Peyer's patch (tissue), 4 donors: ENCODE results near the gene SGTA. TPM values are rescaled to one million over a fixed set of nuclear protein-coding genes. Genes with fewer than 3 reads are reported as not detected.

Experiments used
- DNase-seq, 3 donors: peaks; one replicate each; pipeline ENCODE4 v3.0.0-alpha.2; 2017 to 2019
- H3K27ac ChIP-seq, 4 donors: fragments of 200-600 bp; sonication (generic); one replicate each; pipeline ENCODE4 v1.5.1; 2016 to 2019
- H3K27me3 ChIP-seq, 2 donors: fragments of 200-600 bp; sonication (generic); one replicate each; pipeline ENCODE4 v1.5.1; 2019
- H3K36me3 ChIP-seq, 3 donors: fragments of 200-600 bp; sonication (generic); one replicate each; pipeline ENCODE4 v1.5.1; 2016 to 2019
- H3K4me1 ChIP-seq, 4 donors: fragments of 200-600 bp; sonication (generic); one replicate each; pipeline ENCODE4 v1.5.1; 2016 to 2019
- H3K4me3 ChIP-seq, 4 donors: fragments of 200-600 bp; sonication (generic); 1 replicate in 3 of 4; 2 replicates in 1 of 4; pipeline ENCODE4 v1.5.1; 2016 to 2019; ENCODE audit warnings: mild to moderate bottlenecking in 1 of 4
- H3K9me3 ChIP-seq, 4 donors: fragments of 200-600 bp; sonication (generic); one replicate each; pipeline ENCODE4 v1.5.1; 2016 to 2019; ENCODE audit warnings: mild to moderate bottlenecking in 1 of 4
- POLR2A ChIP-seq, 2 donors: fragments of 450-650 bp; IDR thresholded peaks; one replicate each; pipeline ENCODE4 v1.5.1; 2017; ENCODE audit warnings: antibody characterized with exemption in 2 of 2, mild to moderate bottlenecking in 2 of 2, moderate library complexity in 2 of 2
- total RNA-seq, 4 donors: library from RNA; depleted of rRNA; stranded (reverse); fragments of >200 nt; gene quantifications; one replicate each; pipeline ENCODE4 v1.1.0, GENCODE V29; 2016
- TF ChIP-seq, protein P1 (sequence below), 6 experiments: fragments of 450-650 bp in 4 of 6; fragments of 200-600 bp in 2 of 6; sonication (generic) in 1 of 6; IDR thresholded peaks; one replicate each; pipeline ENCODE4 v1.5.1; 2017 to 2019; ENCODE audit warnings: antibody characterized with exemption in 6 of 6, mild to moderate bottlenecking in 3 of 6, moderate library complexity in 1 of 6

SGTA gene
- total RNA-seq, 4 donors from 2014 or later: 26.4 to 62.5 (median 45.7) TPM

DNA sequence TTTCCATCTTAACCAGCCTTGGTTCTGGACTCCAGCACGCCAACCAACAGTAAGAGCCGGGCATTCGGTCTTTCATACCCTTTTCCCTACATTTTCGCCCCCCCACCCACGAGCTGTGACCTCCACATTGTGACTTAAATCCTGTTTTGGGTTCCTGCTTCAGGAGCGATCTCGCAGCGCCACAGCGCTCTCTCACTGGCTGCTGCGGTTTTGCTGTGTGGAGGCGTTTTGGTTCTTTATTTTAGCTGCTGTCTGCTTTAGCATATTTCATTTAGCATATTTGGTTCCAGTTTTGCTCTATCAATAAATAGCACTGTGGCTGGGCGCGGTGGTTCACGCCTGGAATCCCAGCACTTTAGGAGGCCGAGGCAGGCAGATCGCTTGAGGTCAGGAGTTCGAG is 23.7 kb downstream of the SGTA start:
- no peak for DNase-seq
- TF ChIP-seq POLR2A (IDR thresholded peaks at IDR 0.05): no peak
- TF ChIP-seq, protein P1, sequence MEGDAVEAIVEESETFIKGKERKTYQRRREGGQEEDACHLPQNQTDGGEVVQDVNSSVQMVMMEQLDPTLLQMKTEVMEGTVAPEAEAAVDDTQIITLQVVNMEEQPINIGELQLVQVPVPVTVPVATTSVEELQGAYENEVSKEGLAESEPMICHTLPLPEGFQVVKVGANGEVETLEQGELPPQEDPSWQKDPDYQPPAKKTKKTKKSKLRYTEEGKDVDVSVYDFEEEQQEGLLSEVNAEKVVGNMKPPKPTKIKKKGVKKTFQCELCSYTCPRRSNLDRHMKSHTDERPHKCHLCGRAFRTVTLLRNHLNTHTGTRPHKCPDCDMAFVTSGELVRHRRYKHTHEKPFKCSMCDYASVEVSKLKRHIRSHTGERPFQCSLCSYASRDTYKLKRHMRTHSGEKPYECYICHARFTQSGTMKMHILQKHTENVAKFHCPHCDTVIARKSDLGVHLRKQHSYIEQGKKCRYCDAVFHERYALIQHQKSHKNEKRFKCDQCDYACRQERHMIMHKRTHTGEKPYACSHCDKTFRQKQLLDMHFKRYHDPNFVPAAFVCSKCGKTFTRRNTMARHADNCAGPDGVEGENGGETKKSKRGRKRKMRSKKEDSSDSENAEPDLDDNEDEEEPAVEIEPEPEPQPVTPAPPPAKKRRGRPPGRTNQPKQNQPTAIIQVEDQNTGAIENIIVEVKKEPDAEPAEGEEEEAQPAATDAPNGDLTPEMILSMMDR (IDR thresholded peaks at IDR 0.05): no peak
- H3K27ac ChIP-seq: no peak overlapping the region
- no peaks in the 10 kb centered on the region for H3K9me3 ChIP-seq
- H3K36me3 ChIP-seq: peaks cover 0 to 93% (median 0%) of the 10 kb centered on the region in 3 donors
- no peak overlapping the region for H3K4me3 ChIP-seq
- no peaks in the 10 kb centered on the region for H3K4me1 ChIP-seq
- H3K27me3 ChIP-seq: no peaks in the 10 kb centered on the region

DNA sequence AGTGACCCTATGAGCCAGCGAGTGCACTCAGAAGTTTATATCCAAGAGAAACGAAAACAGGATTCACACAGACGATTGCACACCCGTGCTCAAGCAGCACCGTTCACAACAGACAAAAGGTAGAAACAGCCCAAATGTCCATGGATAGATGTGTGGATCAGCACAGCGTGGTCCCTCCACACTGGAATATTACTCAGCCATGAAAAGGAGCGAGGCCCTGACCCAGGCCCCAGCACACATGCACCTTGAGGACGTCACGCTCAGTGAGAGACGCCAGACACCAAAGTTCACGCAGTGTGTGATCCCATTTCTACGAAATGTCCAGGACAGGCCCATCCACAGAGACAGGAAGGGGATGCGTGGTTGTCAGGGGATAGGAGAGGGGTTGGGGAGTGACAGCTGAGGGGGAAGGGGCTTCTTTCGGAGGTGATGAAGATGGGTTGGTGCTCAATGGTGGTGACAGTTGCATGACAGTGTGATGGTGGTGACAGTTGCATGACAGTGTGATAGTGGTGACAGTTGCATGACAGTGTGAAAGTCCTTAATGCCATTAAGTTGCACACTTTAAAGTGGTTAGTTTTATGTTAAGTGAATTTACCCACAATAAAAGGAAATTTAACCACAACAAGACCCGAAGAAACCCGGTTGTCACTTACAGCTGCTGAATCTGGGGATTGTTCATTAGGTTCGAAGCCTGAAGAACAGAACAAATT is 24.3 kb downstream of the SGTA start:
- TF ChIP-seq POLR2A (IDR thresholded peaks at IDR 0.05): no peak
- TF ChIP-seq, protein P1 (IDR thresholded peaks at IDR 0.05): no peak
- no peaks in the 10 kb centered on the region for H3K9me3 ChIP-seq
- no peak for DNase-seq
- H3K27me3 ChIP-seq: no peaks in the 10 kb centered on the region
- H3K27ac ChIP-seq: no peak overlapping the region
- peaks cover 0 to 91% (median 0%) of the 10 kb centered on the region in 3 donors for H3K36me3 ChIP-seq
- H3K4me1 ChIP-seq: no peaks in the 10 kb centered on the region
- no peak overlapping the region for H3K4me3 ChIP-seq

- TF ChIP-seq, protein P1 (IDR thresholded peaks at IDR 0.05): no peak
- TF ChIP-seq POLR2A (IDR thresholded peaks at IDR 0.05): no peak
- Histone ChIP-seq H3K4me3 (no peak overlapping the region), H3K36me3 (peaks cover 0 to 76% (median 0%) of the 10 kb centered on the region in 3 donors), H3K9me3 (no peaks in the 10 kb centered on the region), H3K27ac (no peak overlapping the region), H3K4me1 (no peaks in the 10 kb centered on the region), H3K27me3 (no peaks in the 10 kb centered on the region)
- DNase-seq: no peak
Measured at GRCh38 chr19:2756921-2757881, 25.9 kb downstream of the SGTA start.

- Histone ChIP-seq H3K4me3 (no peak overlapping the region), H3K4me1 (no peaks in the 10 kb centered on the region), H3K36me3 (peaks cover 0 to 70% (median 0%) of the 10 kb centered on the region in 3 donors), H3K9me3 (no peaks in the 10 kb centered on the region), H3K27me3 (no peaks in the 10 kb centered on the region), H3K27ac (no peak overlapping the region)
- no peak for DNase-seq
- no peak for TF ChIP-seq POLR2A (IDR thresholded peaks at IDR 0.05)
- TF ChIP-seq, protein P1 (IDR thresholded peaks at IDR 0.05): no peak
Measured at GRCh38 chr19:2756477-2756876, 26.6 kb downstream of the SGTA start.

- Histone ChIP-seq H3K36me3 (peaks cover 0 to 63% (median 0%) of the 10 kb centered on the region in 3 donors), H3K27me3 (no peaks in the 10 kb centered on the region), H3K27ac (no peak overlapping the region), H3K4me3 (no peak overlapping the region), H3K9me3 (no peaks in the 10 kb centered on the region), H3K4me1 (no peaks in the 10 kb centered on the region)
- no peak for DNase-seq
- TF ChIP-seq, protein P1 (IDR thresholded peaks at IDR 0.05): no peak
- TF ChIP-seq POLR2A (IDR thresholded peaks at IDR 0.05): no peak
Measured at GRCh38 chr19:2755811-2756210, 27.3 kb downstream of the SGTA start.
